Measurements from ENCODE around the gene INO80E.
"Not testable (repeated sequence)": the region's sequence is repeated elsewhere in the genome, so short reads cannot be mapped to it uniquely, and the experiment has no call there.

Gene INO80E

GRCh38 chr16:30010844-30011713, 15.0 kb downstream of the INO80E start, which contains the start of gene DOC2A:
Gene DOC2A, minus strand, starts transcription at chr16:30011027. Its CDS starts 805 bp downstream, at chr16:30010222.
- peaks cover 4 to 11% of the 10 kb centered on the region in 2 donors for H3K4me1 ChIP-seq (ENCODE audit: control insufficient read depth in 1 of 2, insufficient read depth in 2 of 2, low read length in 2 of 2)
- H3K9me3 ChIP-seq (ENCODE audit: control insufficient read depth in 1 of 2, low read length in 2 of 2) = no peaks in the 10 kb centered on the region
- no peaks in the 10 kb centered on the region for H3K36me3 ChIP-seq (ENCODE audit: control insufficient read depth in 1 of 2, insufficient read depth in 2 of 2, low read length in 2 of 2)
- peaks cover 17 to 25% of the 10 kb centered on the region in 2 donors for H3K27me3 ChIP-seq (ENCODE audit: control insufficient read depth in 1 of 2, insufficient read depth in 2 of 2, low read length in 2 of 2)
- no peak within 1 kb of the TSS for H3K9ac ChIP-seq (ENCODE audit: low read depth in 1 of 2, low read length in 2 of 2)
- H3K27ac ChIP-seq (ENCODE audit: low read depth, low read length) = no peak within 1 kb of the TSS
- H3K4me3 ChIP-seq (ENCODE audit: low read depth in 1 of 2, low read length in 2 of 2) = peak within 1 kb of the TSS in 1 of 2 donors; percentile 54

- Histone ChIP-seq H3K27me3 (ENCODE audit: control insufficient read depth in 1 of 2, insufficient read depth in 2 of 2, low read length in 2 of 2) (peaks cover 17 to 25% of the 10 kb centered on the region in 2 donors), H3K4me1 (ENCODE audit: control insufficient read depth in 1 of 2, insufficient read depth in 2 of 2, low read length in 2 of 2) (peaks cover 4 to 11% of the 10 kb centered on the region in 2 donors), H3K4me3 (ENCODE audit: low read depth in 1 of 2, low read length in 2 of 2) (no peak overlapping the region), H3K9me3 (ENCODE audit: control insufficient read depth in 1 of 2, low read length in 2 of 2) (no peaks in the 10 kb centered on the region), H3K9ac (ENCODE audit: low read depth in 1 of 2, low read length in 2 of 2) (no peak overlapping the region), H3K27ac (ENCODE audit: low read depth, low read length) (no peak overlapping the region), H3K36me3 (ENCODE audit: control insufficient read depth in 1 of 2, insufficient read depth in 2 of 2, low read length in 2 of 2) (no peaks in the 10 kb centered on the region)
Observed at GRCh38 chr16:30011714-30012504, 15.9 kb downstream of the INO80E start.

GRCh38 chr16:30012598-30012997, 16.6 kb downstream of the INO80E start:
- H3K9me3 ChIP-seq (ENCODE audit: control insufficient read depth in 1 of 2, low read length in 2 of 2); H3K4me3 ChIP-seq (ENCODE audit: low read depth in 1 of 2, low read length in 2 of 2); H3K27ac ChIP-seq (ENCODE audit: low read depth, low read length); H3K36me3 ChIP-seq (ENCODE audit: control insufficient read depth in 1 of 2, insufficient read depth in 2 of 2, low read length in 2 of 2); H3K9ac ChIP-seq (ENCODE audit: low read depth in 1 of 2, low read length in 2 of 2): not testable (repeated sequence)
- Histone ChIP-seq H3K4me1 (ENCODE audit: control insufficient read depth in 1 of 2, insufficient read depth in 2 of 2, low read length in 2 of 2) (peaks cover 4 to 11% of the 10 kb centered on the region in 2 donors), H3K27me3 (ENCODE audit: control insufficient read depth in 1 of 2, insufficient read depth in 2 of 2, low read length in 2 of 2) (peaks cover 17 to 25% of the 10 kb centered on the region in 2 donors)

- H3K9ac ChIP-seq (ENCODE audit: low read depth in 1 of 2, low read length in 2 of 2); H3K9me3 ChIP-seq (ENCODE audit: control insufficient read depth in 1 of 2, low read length in 2 of 2); H3K4me1 ChIP-seq (ENCODE audit: control insufficient read depth in 1 of 2, insufficient read depth in 2 of 2, low read length in 2 of 2); H3K36me3 ChIP-seq (ENCODE audit: control insufficient read depth in 1 of 2, insufficient read depth in 2 of 2, low read length in 2 of 2); H3K27ac ChIP-seq (ENCODE audit: low read depth, low read length); H3K4me3 ChIP-seq (ENCODE audit: low read depth in 1 of 2, low read length in 2 of 2): not testable (repeated sequence)
- H3K27me3 ChIP-seq (ENCODE audit: control insufficient read depth in 1 of 2, insufficient read depth in 2 of 2, low read length in 2 of 2) = peaks cover 11 to 12% of the 10 kb centered on the region in 2 donors
Observed at GRCh38 chr16:30015450-30015849, 19.4 kb downstream of the INO80E start.

- H3K36me3 ChIP-seq (ENCODE audit: control insufficient read depth in 1 of 2, insufficient read depth in 2 of 2, low read length in 2 of 2) = no peaks in the 10 kb centered on the region
- no peak overlapping the region for H3K9ac ChIP-seq (ENCODE audit: low read depth in 1 of 2, low read length in 2 of 2)
- peaks cover 5 to 6% of the 10 kb centered on the region in 2 donors for H3K27me3 ChIP-seq (ENCODE audit: control insufficient read depth in 1 of 2, insufficient read depth in 2 of 2, low read length in 2 of 2)
- no peak overlapping the region for H3K27ac ChIP-seq (ENCODE audit: low read depth, low read length)
- peaks cover 6 to 9% of the 10 kb centered on the region in 2 donors for H3K4me1 ChIP-seq (ENCODE audit: control insufficient read depth in 1 of 2, insufficient read depth in 2 of 2, low read length in 2 of 2)
- no peak overlapping the region for H3K4me3 ChIP-seq (ENCODE audit: low read depth in 1 of 2, low read length in 2 of 2)
- no peaks in the 10 kb centered on the region for H3K9me3 ChIP-seq (ENCODE audit: control insufficient read depth in 1 of 2, low read length in 2 of 2)
Observed at GRCh38 chr16:30016555-30017276, 20.7 kb downstream of the INO80E start.

GRCh38 chr16:30017277-30017656, 21.2 kb downstream of the INO80E start:
- Histone ChIP-seq H3K9me3 (ENCODE audit: control insufficient read depth in 1 of 2, low read length in 2 of 2) (no peaks in the 10 kb centered on the region), H3K27ac (ENCODE audit: low read depth, low read length) (no peak overlapping the region), H3K27me3 (ENCODE audit: control insufficient read depth in 1 of 2, insufficient read depth in 2 of 2, low read length in 2 of 2) (peaks cover 0 to under 1% of the 10 kb centered on the region in 2 donors), H3K36me3 (ENCODE audit: control insufficient read depth in 1 of 2, insufficient read depth in 2 of 2, low read length in 2 of 2) (no peaks in the 10 kb centered on the region), H3K4me1 (ENCODE audit: control insufficient read depth in 1 of 2, insufficient read depth in 2 of 2, low read length in 2 of 2) (peaks cover 8 to 9% of the 10 kb centered on the region in 2 donors), H3K4me3 (ENCODE audit: low read depth in 1 of 2, low read length in 2 of 2) (no peak overlapping the region), H3K9ac (ENCODE audit: low read depth in 1 of 2, low read length in 2 of 2) (no peak overlapping the region)

- not testable (repeated sequence) for H3K27me3 ChIP-seq (ENCODE audit: control insufficient read depth in 1 of 2, insufficient read depth in 2 of 2, low read length in 2 of 2); H3K9me3 ChIP-seq (ENCODE audit: control insufficient read depth in 1 of 2, low read length in 2 of 2); H3K4me3 ChIP-seq (ENCODE audit: low read depth in 1 of 2, low read length in 2 of 2); H3K27ac ChIP-seq (ENCODE audit: low read depth, low read length); H3K9ac ChIP-seq (ENCODE audit: low read depth in 1 of 2, low read length in 2 of 2); H3K36me3 ChIP-seq (ENCODE audit: control insufficient read depth in 1 of 2, insufficient read depth in 2 of 2, low read length in 2 of 2); H3K4me1 ChIP-seq (ENCODE audit: control insufficient read depth in 1 of 2, insufficient read depth in 2 of 2, low read length in 2 of 2)
Observed at GRCh38 chr16:30017937-30018336, 21.9 kb downstream of the INO80E start.

- Histone ChIP-seq H3K27me3 (ENCODE audit: control insufficient read depth in 1 of 2, insufficient read depth in 2 of 2, low read length in 2 of 2) (no peaks in the 10 kb centered on the region), H3K27ac (ENCODE audit: low read depth, low read length) (no peak overlapping the region), H3K4me3 (ENCODE audit: low read depth in 1 of 2, low read length in 2 of 2) (no peak overlapping the region), H3K4me1 (ENCODE audit: control insufficient read depth in 1 of 2, insufficient read depth in 2 of 2, low read length in 2 of 2) (peaks cover 8 to 9% of the 10 kb centered on the region in 2 donors), H3K9me3 (ENCODE audit: control insufficient read depth in 1 of 2, low read length in 2 of 2) (no peaks in the 10 kb centered on the region), H3K9ac (ENCODE audit: low read depth in 1 of 2, low read length in 2 of 2) (no peak overlapping the region), H3K36me3 (ENCODE audit: control insufficient read depth in 1 of 2, insufficient read depth in 2 of 2, low read length in 2 of 2) (no peaks in the 10 kb centered on the region)
Observed at GRCh38 chr16:30018731-30019158, 22.7 kb downstream of the INO80E start.

- H3K27me3 ChIP-seq (ENCODE audit: control insufficient read depth in 1 of 2, insufficient read depth in 2 of 2, low read length in 2 of 2) = peaks cover 10 to 18% of the 10 kb centered on the region in 2 donors
- no peak within 1 kb of the TSS for H3K27ac ChIP-seq (ENCODE audit: low read depth, low read length)
Observed at GRCh38 chr16:30022887-30023286, 26.8 kb downstream of the INO80E start, which contains the start of gene C16orf92. Gene C16orf92, plus strand, starts transcription at chr16:30023198. Its CDS starts 143 bp downstream, at chr16:30023341.

More at GRCh38 chr16:30022887-30023286, 26.8 kb downstream of the INO80E start, which contains the start of gene C16orf92:
- Histone ChIP-seq H3K4me1 (ENCODE audit: control insufficient read depth in 1 of 2, insufficient read depth in 2 of 2, low read length in 2 of 2) (peaks cover 8 to 9% of the 10 kb centered on the region in 2 donors), H3K9ac (ENCODE audit: low read depth in 1 of 2, low read length in 2 of 2) (no peak within 1 kb of the TSS), H3K9me3 (ENCODE audit: control insufficient read depth in 1 of 2, low read length in 2 of 2) (no peaks in the 10 kb centered on the region), H3K4me3 (ENCODE audit: low read depth in 1 of 2, low read length in 2 of 2) (no peak within 1 kb of the TSS), H3K36me3 (ENCODE audit: control insufficient read depth in 1 of 2, insufficient read depth in 2 of 2, low read length in 2 of 2) (no peaks in the 10 kb centered on the region)
